Stimulated activated CD8-positive, alpha-beta memory T cell treated with anti-CD3 and anti-CD28 coated beads, Interleukin-2, amount 100 ng/mL, for 48 hours (primary cell): Measurements from ENCODE around the gene SAMD14.

Experiments
- DNase-seq, 2 donors: peaks; one replicate each; pipeline ENCODE4 v3.0.0-alpha.2; 2020; ENCODE audit warnings: low read depth in 2 of 2

SAMD14 gene

DNA sequence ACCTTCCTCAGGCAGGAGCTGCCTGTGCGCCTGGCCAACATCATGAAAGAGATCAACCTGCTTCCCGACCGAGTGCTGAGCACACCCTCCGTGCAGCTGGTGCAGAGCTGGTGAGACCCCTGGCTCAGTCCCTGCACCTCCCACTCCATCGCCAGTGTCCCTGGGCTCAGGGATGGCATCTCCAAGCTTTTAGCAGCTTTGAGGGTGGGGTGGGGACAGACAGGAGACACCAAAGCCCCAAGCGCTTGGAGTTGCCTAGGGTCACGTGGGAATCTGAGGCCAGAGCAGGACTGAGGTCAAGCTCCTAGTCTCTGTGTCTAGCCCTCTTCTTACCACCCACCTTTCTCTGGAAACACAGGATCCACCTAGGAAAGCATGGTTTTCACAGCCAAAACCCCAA, 32.5 kb downstream of the SAMD14 start:
- DNase-seq, result no peak

DNA sequence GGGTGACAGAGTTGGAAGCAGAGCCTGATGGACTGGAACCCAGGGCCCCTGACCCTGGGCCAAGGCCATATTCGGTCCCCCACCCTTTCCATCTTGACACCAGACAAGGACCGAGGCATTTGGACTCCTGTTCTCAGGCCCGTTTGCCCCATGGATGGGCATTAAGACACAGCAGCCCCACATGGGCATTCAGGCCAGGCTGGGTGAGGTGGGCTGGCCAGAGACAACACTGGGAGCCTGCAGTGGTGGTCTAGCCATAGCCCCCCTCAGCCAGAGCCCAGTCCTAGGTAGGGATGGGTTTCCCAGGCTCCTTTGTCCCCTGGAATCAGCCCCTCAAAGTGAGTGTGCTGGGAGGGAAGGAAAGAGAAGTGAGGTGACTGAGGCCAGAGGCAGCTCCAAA, 33.2 kb downstream of the SAMD14 start:
- no peak for DNase-seq

DNA sequence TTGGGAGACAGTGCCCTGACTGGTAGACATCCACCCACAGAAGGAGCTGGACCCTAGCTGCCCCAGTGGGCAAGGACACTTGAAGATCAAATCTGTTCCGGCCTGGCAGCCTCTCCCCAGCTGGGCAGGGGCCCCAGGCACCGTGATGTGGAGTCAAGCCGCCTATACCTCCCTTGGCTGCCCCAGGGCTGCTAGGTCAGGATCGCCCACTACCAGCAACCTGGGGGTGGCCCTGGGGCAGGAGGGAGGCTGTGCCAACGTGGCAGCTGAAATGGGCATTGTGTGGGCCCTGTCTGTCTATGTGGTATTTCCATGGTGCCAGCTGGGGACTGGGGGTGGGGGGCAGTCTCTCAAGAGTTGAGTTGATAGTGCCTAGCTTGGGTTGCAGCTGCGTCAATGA, 33.9 kb downstream of the SAMD14 start:
- no peak for DNase-seq

DNA sequence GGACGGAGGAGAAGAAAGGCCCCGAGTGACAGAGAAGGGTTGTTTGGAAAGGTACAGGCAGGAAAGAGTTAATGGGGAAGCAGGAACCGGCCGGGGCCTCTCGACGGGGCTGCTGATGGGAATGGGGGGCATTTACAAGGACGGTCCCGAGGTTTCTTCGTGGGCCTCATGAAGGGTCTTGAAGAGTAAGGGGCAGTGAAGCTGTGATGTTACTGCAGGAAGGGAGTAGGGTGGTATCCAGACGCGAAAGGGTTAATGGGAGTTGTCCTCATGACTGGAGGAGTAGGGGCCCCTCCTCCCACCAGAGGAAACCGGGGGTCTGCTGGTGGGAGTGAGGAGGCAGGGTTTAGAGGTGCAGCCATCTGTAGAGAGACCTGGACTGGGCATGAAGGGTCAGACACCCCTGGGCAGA, 34.3 kb downstream of the SAMD14 start:
- DNase-seq, result no peak

DNA sequence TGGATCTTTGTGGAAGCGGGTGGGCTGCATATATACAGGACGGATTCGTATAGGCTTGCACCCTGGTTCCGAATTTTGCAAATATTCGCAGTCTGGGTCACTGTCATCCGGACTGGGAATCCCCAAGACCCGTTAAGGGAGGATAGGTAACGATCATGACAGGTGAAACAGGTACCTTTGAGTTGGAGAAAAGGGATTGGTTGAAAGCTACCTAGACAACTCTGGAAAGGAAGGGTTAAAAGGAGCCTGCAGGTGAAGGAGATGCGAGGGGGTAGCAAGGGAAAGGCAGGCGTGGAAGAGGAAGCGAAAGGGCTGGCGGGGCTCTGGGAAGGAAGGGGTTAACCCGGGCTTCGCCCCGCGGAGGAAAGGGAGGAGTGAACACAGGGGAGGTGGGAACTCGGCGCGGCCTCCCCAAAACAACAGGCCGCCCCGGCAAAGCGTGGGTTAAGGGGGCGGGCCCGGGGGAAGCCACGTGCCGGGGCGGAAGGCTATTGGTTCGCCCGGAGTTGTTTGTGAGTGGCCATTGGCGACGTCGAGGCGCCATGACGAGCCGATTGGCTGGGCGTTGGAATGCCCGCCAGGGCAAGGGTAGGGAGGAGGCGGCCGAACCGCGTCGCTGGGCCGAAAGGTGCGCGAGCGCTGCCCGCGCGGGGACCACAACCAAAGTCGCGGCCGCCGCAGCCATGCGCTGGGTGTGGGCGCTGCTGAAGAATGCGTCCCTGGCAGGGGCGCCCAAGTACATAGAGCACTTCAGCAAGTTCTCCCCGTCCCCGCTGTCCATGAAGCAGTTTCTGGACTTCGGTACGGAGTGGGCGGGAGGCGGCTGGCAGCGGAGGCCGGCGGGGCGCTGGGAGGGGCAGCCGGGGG, 35.0 kb downstream of the SAMD14 start, which contains the start of gene PDK2:
TSS of gene PDK2 (plus strand) at position 599 of the 867 bp plus-strand sequence. CDS start at position 684, 85 bp downstream.
- peak; percentile 90 to 92 for DNase-seq

- DNase-seq, result peak; percentile 82 to 89
Measured at GRCh38 chr17:50094243-50094752, 35.7 kb downstream of the SAMD14 start.

GRCh38 chr17:50093807-50094206, 36.2 kb downstream of the SAMD14 start:
- no peak for DNase-seq

DNA sequence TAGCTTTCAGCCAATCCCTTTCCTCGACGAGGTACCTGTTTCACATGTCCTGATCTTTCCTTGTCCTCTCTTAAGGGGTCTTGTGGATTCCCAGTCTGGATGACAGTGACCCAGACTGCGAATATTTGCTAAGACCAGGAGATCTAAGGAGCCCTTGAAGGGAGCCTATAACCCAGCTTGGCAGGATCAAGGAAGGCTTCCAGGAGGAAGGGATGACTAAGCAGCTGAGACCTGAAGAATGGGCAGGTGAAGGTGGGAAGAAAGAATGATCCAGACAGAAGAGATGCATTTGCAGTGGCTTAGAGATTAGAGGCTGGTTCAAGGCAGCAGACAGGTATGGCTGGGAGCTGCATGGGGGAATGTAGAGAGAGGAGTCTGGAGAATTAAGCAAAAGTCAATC, 36.7 kb downstream of the SAMD14 start:
- no peak for DNase-seq

- DNase-seq, result no peak
Measured at GRCh38 chr17:50091918-50092285, 38.1 kb downstream of the SAMD14 start.

- no peak for DNase-seq
Measured at GRCh38 chr17:50090971-50091917, 38.7 kb downstream of the SAMD14 start.

- DNase-seq, result no peak
Measured at GRCh38 chr17:50090071-50090470, 39.9 kb downstream of the SAMD14 start.

- DNase-seq, result no peak
Measured at GRCh38 chr17:50088952-50089825, 40.8 kb downstream of the SAMD14 start.

DNA sequence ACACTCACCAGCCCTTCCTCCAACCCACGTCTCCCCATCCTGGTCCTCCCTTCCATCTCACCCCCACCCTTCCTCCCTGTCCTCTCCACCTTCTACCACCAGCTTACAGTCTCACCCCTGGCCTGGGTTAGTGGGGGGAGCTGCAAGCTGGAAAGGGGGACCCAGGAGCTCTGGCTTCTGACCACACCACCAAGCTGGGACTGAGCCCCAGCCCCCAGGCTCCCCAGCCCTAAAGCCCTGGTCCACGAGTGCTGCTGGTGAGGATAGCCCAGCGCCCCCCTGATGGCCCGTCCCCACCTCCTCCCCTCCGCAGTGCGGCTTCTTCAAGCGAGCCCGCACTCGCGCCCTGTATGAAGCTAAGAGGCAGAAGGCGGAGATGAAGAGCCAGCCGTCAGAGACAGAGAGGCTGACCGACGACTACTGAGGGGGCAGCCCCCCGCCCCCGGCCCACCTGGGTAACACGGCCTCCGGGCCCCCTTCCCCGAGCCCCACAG, 42.0 kb downstream of the SAMD14 start:
- no peak for DNase-seq

DNA sequence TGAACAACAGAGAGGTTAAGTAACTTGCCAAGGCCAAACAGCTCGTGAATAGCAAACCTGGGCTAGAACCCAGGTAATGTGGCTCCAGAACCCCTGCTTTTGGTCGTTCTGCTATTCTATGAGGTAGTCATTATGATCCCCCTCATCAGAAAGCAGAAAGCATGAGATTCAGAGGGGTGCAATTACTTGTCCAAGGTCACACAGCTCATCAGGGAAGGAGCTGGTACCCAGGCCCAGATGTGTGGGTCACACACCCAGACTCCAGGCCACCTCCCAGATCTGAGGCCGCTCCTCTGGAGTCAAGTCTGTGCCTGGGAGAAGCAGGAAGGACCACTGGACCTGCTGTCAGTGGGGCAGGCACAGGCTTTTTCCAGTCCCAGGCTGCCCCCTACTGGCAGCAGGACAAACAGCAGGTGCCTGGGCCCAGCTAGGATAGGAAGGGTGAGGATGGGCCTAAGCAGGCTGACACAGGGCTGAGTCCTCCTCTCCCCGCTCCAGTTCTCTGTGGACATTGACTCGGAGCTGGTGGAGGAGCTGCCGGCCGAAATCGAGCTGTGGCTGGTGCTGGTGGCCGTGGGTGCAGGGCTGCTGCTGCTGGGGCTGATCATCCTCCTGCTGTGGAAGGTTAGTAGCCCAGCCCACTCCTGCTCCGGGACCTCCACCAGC, 42.6 kb downstream of the SAMD14 start:
- DNase-seq, result peak; percentile 60 to 68

DNA sequence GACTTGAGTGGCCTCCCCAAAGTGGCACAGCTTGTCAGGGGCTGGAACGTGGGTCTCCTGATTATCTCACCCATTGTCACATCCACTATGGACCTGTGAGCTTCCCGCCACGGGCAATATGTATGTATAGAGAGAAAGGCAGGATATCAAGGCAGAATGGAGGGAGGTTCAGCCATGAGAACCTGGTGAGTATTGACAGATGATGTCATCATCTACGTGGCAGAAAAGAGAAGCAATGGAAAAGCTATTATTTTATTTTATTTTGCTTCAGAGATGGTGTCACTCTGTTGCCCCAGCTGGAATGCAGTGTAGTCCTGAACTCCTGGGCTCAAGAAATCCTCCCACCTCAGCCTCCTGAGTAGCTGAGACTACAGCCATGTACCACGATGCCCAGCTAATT, 48.2 kb downstream of the SAMD14 start:
- DNase-seq, result no peak

GRCh38 chr17:50080827-50081226, 49.1 kb downstream of the SAMD14 start:
- DNase-seq, result no peak

- DNase-seq, result no peak
Measured at GRCh38 chr17:50080096-50080480, 49.9 kb downstream of the SAMD14 start.

DNA sequence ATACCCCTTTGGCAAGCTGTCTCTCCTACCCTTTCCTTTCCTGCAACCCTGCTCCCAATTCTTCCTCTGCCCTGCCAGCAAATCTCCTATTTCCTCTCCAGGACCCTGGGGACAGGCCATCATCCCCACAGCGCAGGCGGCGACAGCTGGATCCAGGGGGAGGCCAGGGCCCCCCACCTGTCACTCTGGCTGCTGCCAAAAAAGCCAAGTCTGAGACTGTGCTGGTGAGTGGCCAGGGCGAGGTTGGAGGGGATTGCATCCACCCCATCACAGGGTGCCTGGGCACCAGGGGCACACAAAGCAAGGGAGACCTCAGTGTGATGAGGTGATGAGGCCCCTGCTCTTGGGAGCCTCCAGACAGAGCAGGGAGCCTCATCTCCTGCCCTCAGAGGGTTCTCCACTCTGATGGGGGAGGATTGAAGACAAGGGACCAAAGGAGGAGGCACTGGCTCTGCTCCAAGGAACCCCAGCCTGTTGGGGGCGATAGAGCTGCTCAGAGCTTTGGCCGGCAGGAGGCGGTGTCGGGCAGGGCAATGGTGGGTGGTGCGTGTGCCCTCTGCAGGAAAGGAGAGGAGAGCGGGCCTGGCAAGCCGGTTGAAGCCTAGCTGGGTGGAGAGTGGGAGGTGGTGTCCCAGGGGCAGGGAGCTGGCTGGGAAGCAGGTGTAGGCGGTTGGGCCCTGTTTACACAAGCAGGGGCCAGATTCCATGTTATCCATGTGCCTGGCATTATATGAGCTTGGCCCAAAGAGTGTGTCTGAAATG, 50.4 kb downstream of the SAMD14 start:
- peak in 1 of 2 donors; percentile 11 for DNase-seq

- no peak for DNase-seq
Measured at GRCh38 chr17:50078430-50078829, 51.5 kb downstream of the SAMD14 start.
